Erythroblast (primary cell): Measurements from ENCODE around the gene HS6ST2.

ENCODE experiments used
- GATA1 ChIP-seq: IDR thresholded peaks from 2 replicates; pipeline ENCODE4 v1.6.1; 2011; ENCODE audit warnings: low read depth, mild to moderate bottlenecking, control low read depth, low read length, moderate library complexity
- POLR2A ChIP-seq: IDR thresholded peaks from 2 replicates; pipeline ENCODE4 v1.6.1; 2011; ENCODE audit warnings: mild to moderate bottlenecking, low read length

- TF ChIP-seq POLR2A (no peak), GATA1 (no peak)
Observed at GRCh38 chrX:132704769-132705168, 253.7 kb downstream of the HS6ST2 start.
